H9 (cell line): Measurements from ENCODE around the gene WDR70. TPM values are rescaled to one million over a fixed set of nuclear protein-coding genes. Genes with fewer than 3 reads are reported as not detected.

Experiments used
- DNase-seq: peaks from one replicate; pipeline ENCODE4 v3.0.0-alpha.2; 2017
- H2AFZ ChIP-seq: one replicate; pipeline ENCODE4 v1.6.1; 2013; ENCODE audit warnings: mild to moderate bottlenecking, low read length, control low read depth, moderate library complexity
- H2AK5ac ChIP-seq: 2 replicates; pipeline ENCODE4 v1.6.1; 2013; ENCODE audit warnings: low read length, control low read depth, mixed read lengths; ENCODE audit not compliant: insufficient read length
- H2BK120ac ChIP-seq: one replicate; pipeline ENCODE4 v1.6.1; 2013; ENCODE audit warnings: low read depth, mild to moderate bottlenecking, low read length, control low read depth, inconsistent platforms; ENCODE audit not compliant: poor library complexity, severe bottlenecking
- H2BK12ac ChIP-seq: 2 replicates; pipeline ENCODE4 v1.6.1; 2013; ENCODE audit warnings: low read length, control low read depth, mixed read lengths, low read depth; ENCODE audit not compliant: insufficient read length
- H2BK15ac ChIP-seq: 2 replicates; pipeline ENCODE4 v1.6.1; 2013; ENCODE audit warnings: low read depth, low read length, control low read depth
- H2BK20ac ChIP-seq: one replicate; pipeline ENCODE4 v1.6.1; 2013; ENCODE audit warnings: low read depth, mild to moderate bottlenecking, low read length, control low read depth, inconsistent platforms; ENCODE audit not compliant: poor library complexity, severe bottlenecking
- H2BK5ac ChIP-seq: 2 replicates; pipeline ENCODE4 v1.6.1; 2013; ENCODE audit warnings: low read length, control low read depth, mixed read lengths; ENCODE audit not compliant: insufficient read length
- H3K14ac ChIP-seq: 2 replicates; pipeline ENCODE4 v1.6.1; 2013; ENCODE audit warnings: low read length, control low read depth; ENCODE audit not compliant: insufficient read depth
- H3K18ac ChIP-seq: 2 replicates; pipeline ENCODE4 v1.6.1; 2013; ENCODE audit warnings: low read depth, mild to moderate bottlenecking, mixed read lengths, low read length, control low read depth; ENCODE audit not compliant: insufficient read length
- H3K23ac ChIP-seq: 2 replicates; pipeline ENCODE4 v1.6.1; 2013; ENCODE audit warnings: low read length, control low read depth, mixed read lengths, low read depth; ENCODE audit not compliant: insufficient read length
- H3K23me2 ChIP-seq: 2 replicates; pipeline ENCODE4 v1.6.1; 2013; ENCODE audit warnings: low read depth, mild to moderate bottlenecking, mixed read lengths, low read length, control low read depth; ENCODE audit not compliant: insufficient read length, poor library complexity, severe bottlenecking
- H3K27ac ChIP-seq: 2 replicates; pipeline ENCODE4 v1.5.1; 2013; ENCODE audit warnings: low read length, control low read depth, mixed read lengths, low read depth; ENCODE audit not compliant: insufficient read length
- H3K27me3 ChIP-seq: 2 replicates; pipeline ENCODE4 v1.6.1; 2013; ENCODE audit warnings: low read length, control low read depth, inconsistent platforms; ENCODE audit not compliant: insufficient read depth
- H3K4ac ChIP-seq: 2 replicates; pipeline ENCODE4 v1.6.1; 2013; ENCODE audit warnings: low read depth, mild to moderate bottlenecking, control low read depth, inconsistent platforms, low read length, moderate library complexity
- H3K4me1 ChIP-seq: 2 replicates; pipeline ENCODE4 v1.6.1; 2013; ENCODE audit warnings: low read length, control low read depth, inconsistent platforms; ENCODE audit not compliant: insufficient read depth
- H3K4me2 ChIP-seq: 2 replicates; pipeline ENCODE4 v1.6.1; 2013; ENCODE audit warnings: low read length, control low read depth, mixed read lengths; ENCODE audit not compliant: insufficient read length, insufficient read depth
- H3K56ac ChIP-seq: 2 replicates; pipeline ENCODE4 v1.6.1; 2013; ENCODE audit warnings: low read depth, mild to moderate bottlenecking, mixed read lengths, low read length, control low read depth; ENCODE audit not compliant: insufficient read length
- H3K79me1 ChIP-seq: 2 replicates; pipeline ENCODE4 v1.6.1; 2013; ENCODE audit warnings: low read depth, mild to moderate bottlenecking, moderate library complexity, low read length, control low read depth, inconsistent platforms; ENCODE audit not compliant: insufficient read depth, poor library complexity, severe bottlenecking
- H3K79me2 ChIP-seq: 2 replicates; pipeline ENCODE4 v1.6.1; 2013; ENCODE audit warnings: low read length, control low read depth, inconsistent platforms; ENCODE audit not compliant: insufficient read depth
- H3K9ac ChIP-seq: 2 replicates; pipeline ENCODE4 v1.6.1; 2013; ENCODE audit warnings: low read length, control low read depth, mixed read lengths; ENCODE audit not compliant: insufficient read length; ENCODE audit errors: extremely low read depth
- H3K9me3 ChIP-seq: one replicate; pipeline ENCODE4 v1.6.1; 2013; ENCODE audit warnings: low read depth, low read length, inconsistent platforms; ENCODE audit not compliant: control insufficient read depth
- H3T11ph ChIP-seq: one replicate; pipeline ENCODE4 v1.6.1; 2013; ENCODE audit warnings: mild to moderate bottlenecking, low read length, control low read depth, inconsistent platforms
- H4K20me1 ChIP-seq: one replicate; pipeline ENCODE4 v1.6.1; 2013; ENCODE audit not compliant: control insufficient read depth, insufficient read length, insufficient read depth
- H4K5ac ChIP-seq: 2 replicates; pipeline ENCODE4 v1.6.1; 2013; ENCODE audit warnings: low read depth, mild to moderate bottlenecking, mixed read lengths, low read length, control low read depth; ENCODE audit not compliant: insufficient read length
- H4K8ac ChIP-seq: replicated peaks from 2 replicates; pipeline ENCODE4 v1.6.1; 2013; ENCODE audit warnings: low read length, control low read depth, mixed read lengths, low read depth; ENCODE audit not compliant: insufficient read length
- H4K91ac ChIP-seq: 2 replicates; pipeline ENCODE4 v1.6.1; 2013; ENCODE audit warnings: low read depth, mild to moderate bottlenecking, moderate library complexity, mixed read lengths, low read length, control low read depth; ENCODE audit not compliant: insufficient read length
- H3K27ac Mint-ChIP-seq, 3 experiments: 2 replicates in 2 of 3; 3 replicates in 1 of 3; pipeline ENCODE4 v1.8.0; 2020 to 2021; ENCODE audit warnings: mixed read lengths in 3 of 3, mild to moderate bottlenecking in 1 of 3, moderate library complexity in 1 of 3
- H3K27me3 Mint-ChIP-seq: 2 replicates; pipeline ENCODE4 v1.8.0; 2021; ENCODE audit warnings: low read depth, mild to moderate bottlenecking, moderate library complexity, mixed read lengths
- H3K36me3 Mint-ChIP-seq, 3 experiments: 2 replicates in 2 of 3; 3 replicates in 1 of 3; pipeline ENCODE4 v1.8.0; 2020 to 2021; ENCODE audit warnings: low read depth in 3 of 3, mixed read lengths in 3 of 3; ENCODE audit not compliant: insufficient read depth in 1 of 3
- H3K4me1 Mint-ChIP-seq, 2 experiments: 2 replicates each; pipeline ENCODE4 v1.8.0; 2020; ENCODE audit warnings: mixed read lengths in 2 of 2
- H3K4me3 Mint-ChIP-seq, 2 experiments: 2 replicates in 1 of 2; 3 replicates in 1 of 2; pipeline ENCODE4 v1.8.0; 2020 to 2021; ENCODE audit warnings: mild to moderate bottlenecking in 2 of 2, mixed read lengths in 2 of 2, moderate library complexity in 1 of 2
- H3K9me3 Mint-ChIP-seq, 2 experiments: 2 replicates in 1 of 2; 3 replicates in 1 of 2; pipeline ENCODE4 v1.8.0; 2020; ENCODE audit warnings: mild to moderate bottlenecking in 2 of 2, mixed read lengths in 2 of 2, moderate library complexity in 1 of 2
- WGBS: extraction: QIAGEN DNeasy Blood & Tissue Kit; methylation state at CpG from one replicate; pipeline ENCODE4 v1.1.7; 2013; ENCODE audit warnings: missing lambda C conversion rate, low lambda C conversion rate, mixed read lengths; ENCODE audit not compliant: insufficient read length; ENCODE audit errors: extremely low coverage; 5-methylcytosine and 5-hydroxymethylcytosine counted together
- total RNA-seq: library from RNA; stranded (reverse); gene quantifications from 2 replicates; pipeline ENCODE4 v1.2.1, GENCODE V29; 2021
- TF ChIP-seq, protein P1 (sequence below): fragments of 200-600 bp; sonication (generic); conservative IDR thresholded peaks from 3 replicates; pipeline ENCODE4 v1.8.0; 2021; ENCODE audit warnings: antibody characterized with exemption, mild to moderate bottlenecking

WDR70 gene
- total RNA-seq, 1 experiment from 2014 or later: 38.1 TPM

DNA sequence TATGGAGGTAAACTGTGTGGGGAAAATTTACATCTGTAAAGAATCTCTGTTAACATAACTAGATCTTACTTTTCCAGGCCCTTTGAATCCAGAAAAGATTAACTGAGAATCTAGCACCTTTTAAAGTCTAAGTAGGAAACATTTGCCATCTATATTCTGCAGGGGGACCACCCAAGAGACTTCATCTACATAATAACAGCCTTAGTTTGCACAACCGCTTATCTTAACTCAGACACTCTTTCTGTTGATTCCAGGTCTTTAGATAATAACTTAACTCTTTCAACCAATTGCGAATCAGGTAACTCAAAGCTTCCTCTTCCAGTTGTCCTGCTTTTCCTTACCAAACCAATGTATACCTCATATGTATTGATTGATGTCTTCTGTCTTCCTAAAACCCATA, 407.3 kb downstream of the WDR70 start:
- H3K27ac Mint-ChIP-seq: peak overlapping the region in 1 of 3 experiments; percentile 11; a peak in 2 of 7 replicates
- no CpG with 5 or more reads among the region's 2 CpGs for WGBS

More for the DNA sequence above, 407.3 kb downstream of the WDR70 start:
- Histone ChIP-seq H3K4me2 (no peak overlapping the region), H3K23ac (no peak overlapping the region), H4K5ac (no peak overlapping the region), H3K4me1 (no peaks in the 10 kb centered on the region), H4K91ac (no peak overlapping the region), H3K79me2 (no peaks in the 10 kb centered on the region), H2AK5ac (no peak overlapping the region), H2BK120ac (no peak overlapping the region), H3K14ac (no peak overlapping the region), H3K9me3 (no peaks in the 10 kb centered on the region), H3K79me1 (no peaks in the 10 kb centered on the region), H2BK5ac (no peak overlapping the region), H2AFZ (no peak overlapping the region), H4K8ac (no peak overlapping the region), H3K27me3 (no peaks in the 10 kb centered on the region), H3K56ac (no peak overlapping the region), H2BK15ac (no peak overlapping the region), H2BK20ac (no peak overlapping the region), H3K4ac (no peak overlapping the region), H3K27ac (no peak overlapping the region), H3T11ph (no peak overlapping the region), H3K18ac (no peak overlapping the region), H3K9ac (no peak overlapping the region), H3K23me2 (no peaks in the 10 kb centered on the region), H4K20me1 (no peaks in the 10 kb centered on the region), H2BK12ac (no peak overlapping the region)
- TF ChIP-seq, protein P1, sequence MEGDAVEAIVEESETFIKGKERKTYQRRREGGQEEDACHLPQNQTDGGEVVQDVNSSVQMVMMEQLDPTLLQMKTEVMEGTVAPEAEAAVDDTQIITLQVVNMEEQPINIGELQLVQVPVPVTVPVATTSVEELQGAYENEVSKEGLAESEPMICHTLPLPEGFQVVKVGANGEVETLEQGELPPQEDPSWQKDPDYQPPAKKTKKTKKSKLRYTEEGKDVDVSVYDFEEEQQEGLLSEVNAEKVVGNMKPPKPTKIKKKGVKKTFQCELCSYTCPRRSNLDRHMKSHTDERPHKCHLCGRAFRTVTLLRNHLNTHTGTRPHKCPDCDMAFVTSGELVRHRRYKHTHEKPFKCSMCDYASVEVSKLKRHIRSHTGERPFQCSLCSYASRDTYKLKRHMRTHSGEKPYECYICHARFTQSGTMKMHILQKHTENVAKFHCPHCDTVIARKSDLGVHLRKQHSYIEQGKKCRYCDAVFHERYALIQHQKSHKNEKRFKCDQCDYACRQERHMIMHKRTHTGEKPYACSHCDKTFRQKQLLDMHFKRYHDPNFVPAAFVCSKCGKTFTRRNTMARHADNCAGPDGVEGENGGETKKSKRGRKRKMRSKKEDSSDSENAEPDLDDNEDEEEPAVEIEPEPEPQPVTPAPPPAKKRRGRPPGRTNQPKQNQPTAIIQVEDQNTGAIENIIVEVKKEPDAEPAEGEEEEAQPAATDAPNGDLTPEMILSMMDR: no peak
- Mint-ChIP-seq H3K4me1 (peaks cover 10 to 16% of the 10 kb centered on the region in 2 experiments), H3K36me3 (peaks cover 5 to 15% (median 12%) of the 10 kb centered on the region in 3 experiments; a peak in 6 of 7 replicates), H3K9me3 (peaks cover 17 to 23% of the 10 kb centered on the region in 2 experiments), H3K27me3 (peaks cover 6% of the 10 kb centered on the region), H3K4me3 (no peak overlapping the region)
- DNase-seq: no peak
